Lung (tissue), 12 donors: ENCODE data around the gene JMJD1C. TPM values are rescaled to one million over a fixed set of nuclear protein-coding genes. Genes with fewer than 3 reads are reported as not detected.

ENCODE experiments used
- ATAC-seq: fragments of 200-7000 bp; cut with Tn5 transposase; one replicate; pipeline ENCODE4 v1.9.1; 2020; ENCODE audit warnings: moderate number of reproducible peaks; ENCODE audit not compliant: insufficient read depth, low FRiP score
- DNase-seq, 3 donors: peaks; one replicate each; pipeline ENCODE4 v3.0.0-alpha.2; 2013 to 2017
- H3K27ac ChIP-seq, 2 donors: one replicate each; pipeline ENCODE4 v1.5.1; 2013; ENCODE audit warnings: mild to moderate bottlenecking in 2 of 2, moderate library complexity in 2 of 2, control low read depth in 1 of 2, inconsistent platforms in 1 of 2, low read depth in 1 of 2, low read length in 1 of 2
- H3K27me3 ChIP-seq, 3 donors: one replicate each; pipeline ENCODE4 v1.5.1; 2013; ENCODE audit warnings: low read length in 2 of 3; ENCODE audit not compliant: control insufficient read depth in 3 of 3, insufficient read depth in 3 of 3
- H3K36me3 ChIP-seq, 4 donors: one replicate each; pipeline ENCODE4 v1.5.1; 2013; ENCODE audit warnings: low read length in 4 of 4, mild to moderate bottlenecking in 1 of 4, moderate library complexity in 1 of 4; ENCODE audit not compliant: control insufficient read depth in 4 of 4, insufficient read depth in 4 of 4
- H3K4me1 ChIP-seq, 5 donors: one replicate each; pipeline ENCODE4 v1.5.1; 2013; ENCODE audit warnings: low read length in 5 of 5, mild to moderate bottlenecking in 2 of 5, moderate library complexity in 1 of 5; ENCODE audit not compliant: control insufficient read depth in 5 of 5, insufficient read depth in 5 of 5
- H3K4me3 ChIP-seq: one replicate; pipeline ENCODE4 v1.5.1; 2013; ENCODE audit warnings: mild to moderate bottlenecking, control low read depth, moderate library complexity
- H3K9ac ChIP-seq, 2 donors: one replicate each; pipeline ENCODE4 v1.5.1; 2013; ENCODE audit warnings: low read length in 2 of 2, control low read depth in 1 of 2; ENCODE audit not compliant: insufficient read depth in 1 of 2
- H3K9me3 ChIP-seq, 4 donors: one replicate each; pipeline ENCODE4 v1.5.1; 2013; ENCODE audit warnings: low read length in 3 of 4, mild to moderate bottlenecking in 1 of 4, moderate library complexity in 1 of 4; ENCODE audit not compliant: control insufficient read depth in 4 of 4, insufficient read depth in 3 of 4
- WGBS, 2 donors: extraction: QIAGEN DNeasy Blood & Tissue Kit; methylation state at CpG; one replicate each; pipeline ENCODE4 v1.1.7; 2013; 5-methylcytosine and 5-hydroxymethylcytosine counted together
- polyA plus RNA-seq, 2 donors: library from polyadenylated mRNA; stranded (reverse); fragments of 200-250 nt; gene quantifications; one replicate each; pipeline ENCODE4 v1.2.1, GENCODE V29; 2013
- total RNA-seq, 2 donors: library from RNA; depleted of rRNA in 1 of 2; stranded (reverse); fragments of >200 nt in 1 of 2; gene quantifications; one replicate each; pipeline ENCODE4 v1.2.1, GENCODE V29; 2014 to 2021
- TF ChIP-seq, protein P1 (sequence below): IDR thresholded peaks from 2 replicates; pipeline ENCODE4 v1.5.1; 2012; ENCODE audit warnings: mild to moderate bottlenecking; ENCODE audit errors: control extremely low read depth, extremely low read depth
- donor health status: control.
- donor health status: control.
- donor health status: Bipolar disorder and iron deficiency.
- donor health status: healthy.
- donor health status: DM: yes; HTN: yes; CAD: no.

The JMJD1C gene
- total and polyA plus RNA-seq, 4 donors = 30.5 to 233 (median 71.2) TPM

DNA sequence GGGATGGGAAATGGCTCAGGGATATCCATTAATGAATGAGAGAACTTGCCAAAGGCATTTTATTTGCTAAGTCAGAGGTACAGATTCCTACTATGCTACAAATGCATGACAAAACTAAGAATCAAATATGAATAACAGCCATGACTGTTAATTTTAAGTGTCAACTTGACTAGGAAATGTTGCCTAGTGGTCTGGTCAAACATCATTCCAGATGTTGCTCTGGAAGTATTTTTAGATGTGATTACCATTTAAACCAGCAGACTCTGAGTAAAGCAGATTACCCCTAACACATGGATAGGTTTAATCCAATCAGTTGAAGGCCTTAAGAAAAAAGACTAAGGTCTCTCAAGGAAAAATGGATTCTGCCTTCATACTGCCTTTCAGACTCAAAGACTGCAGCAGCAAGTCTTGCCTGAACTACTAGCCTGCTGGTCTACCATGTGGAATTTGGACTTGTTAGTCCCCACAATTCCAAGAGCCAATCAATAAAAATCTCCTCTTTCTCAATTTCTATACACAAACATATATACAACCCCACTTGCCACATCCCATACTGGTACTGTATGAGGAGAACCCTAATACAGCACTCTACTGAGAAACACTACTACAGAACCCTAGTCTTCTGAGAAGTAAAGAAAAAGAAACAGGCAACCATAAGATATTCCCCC is 213.5 kb downstream of the JMJD1C start:
- H3K4me3 ChIP-seq = no peak overlapping the region
- peaks cover 4 to 26% (median 10%) of the 10 kb centered on the region in 5 donors for H3K4me1 ChIP-seq
- H3K27me3 ChIP-seq = no peaks in the 10 kb centered on the region
- H3K27ac ChIP-seq = no peak overlapping the region
- TF ChIP-seq, protein P1, sequence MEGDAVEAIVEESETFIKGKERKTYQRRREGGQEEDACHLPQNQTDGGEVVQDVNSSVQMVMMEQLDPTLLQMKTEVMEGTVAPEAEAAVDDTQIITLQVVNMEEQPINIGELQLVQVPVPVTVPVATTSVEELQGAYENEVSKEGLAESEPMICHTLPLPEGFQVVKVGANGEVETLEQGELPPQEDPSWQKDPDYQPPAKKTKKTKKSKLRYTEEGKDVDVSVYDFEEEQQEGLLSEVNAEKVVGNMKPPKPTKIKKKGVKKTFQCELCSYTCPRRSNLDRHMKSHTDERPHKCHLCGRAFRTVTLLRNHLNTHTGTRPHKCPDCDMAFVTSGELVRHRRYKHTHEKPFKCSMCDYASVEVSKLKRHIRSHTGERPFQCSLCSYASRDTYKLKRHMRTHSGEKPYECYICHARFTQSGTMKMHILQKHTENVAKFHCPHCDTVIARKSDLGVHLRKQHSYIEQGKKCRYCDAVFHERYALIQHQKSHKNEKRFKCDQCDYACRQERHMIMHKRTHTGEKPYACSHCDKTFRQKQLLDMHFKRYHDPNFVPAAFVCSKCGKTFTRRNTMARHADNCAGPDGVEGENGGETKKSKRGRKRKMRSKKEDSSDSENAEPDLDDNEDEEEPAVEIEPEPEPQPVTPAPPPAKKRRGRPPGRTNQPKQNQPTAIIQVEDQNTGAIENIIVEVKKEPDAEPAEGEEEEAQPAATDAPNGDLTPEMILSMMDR = no peak
- no peaks in the 10 kb centered on the region for H3K9me3 ChIP-seq
- H3K9ac ChIP-seq = no peak overlapping the region
- no peak for DNase-seq
- H3K36me3 ChIP-seq = peaks cover 0 to 8% (median 4%) of the 10 kb centered on the region in 4 donors
- ATAC-seq = no peak

DNA sequence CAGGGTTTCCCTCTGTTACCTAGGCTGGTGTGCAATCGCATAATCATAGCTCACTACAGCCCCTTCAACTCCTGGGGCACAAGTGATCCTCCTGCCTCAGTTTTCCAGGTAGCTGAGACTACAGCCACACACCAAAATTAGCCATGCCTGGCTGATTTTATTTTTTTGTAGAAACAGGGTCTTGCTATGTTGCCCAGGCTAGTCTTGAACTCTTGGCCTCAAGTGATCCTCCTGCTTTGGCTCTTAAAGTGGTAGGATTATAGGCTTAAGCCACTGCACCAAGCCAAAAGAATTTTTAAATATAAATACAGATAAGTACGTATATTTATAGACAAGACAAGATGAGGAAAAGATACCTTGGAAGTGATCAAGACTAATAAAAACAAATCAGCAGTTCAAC is 215.7 kb downstream of the JMJD1C start:
- H3K36me3 ChIP-seq = peaks cover 0 to 8% (median 4%) of the 10 kb centered on the region in 4 donors
- no peaks in the 10 kb centered on the region for H3K27me3 ChIP-seq
- no peaks in the 10 kb centered on the region for H3K9me3 ChIP-seq
- no peak for ATAC-seq
- no peak overlapping the region for H3K9ac ChIP-seq
- TF ChIP-seq, protein P1 = no peak
- H3K4me1 ChIP-seq = peaks cover 0 to 17% (median 4%) of the 10 kb centered on the region in 5 donors
- H3K4me3 ChIP-seq = no peak overlapping the region
- WGBS, 2 donors = 87 to 89% methylated on average over 2 of the region's 2 CpGs
- H3K27ac ChIP-seq = no peak overlapping the region
- no peak for DNase-seq

DNA sequence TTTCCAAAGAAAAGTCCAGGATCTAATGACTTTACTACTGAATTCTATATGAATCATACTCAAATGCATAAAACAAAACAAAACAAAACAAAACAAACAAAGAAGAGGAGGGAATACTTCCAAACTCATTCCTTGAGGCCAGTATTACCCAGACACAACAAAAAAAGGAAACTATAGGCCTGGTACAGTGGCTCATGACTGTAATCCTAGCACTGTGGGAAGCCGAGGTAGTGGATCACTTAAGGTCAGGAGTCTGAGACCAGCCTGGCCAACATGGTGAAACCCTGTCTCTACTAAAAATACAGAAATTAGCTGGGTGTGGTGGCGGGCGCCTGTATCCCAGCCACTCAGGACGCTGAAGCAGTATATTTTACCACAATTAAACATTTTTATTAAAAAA is 218.0 kb downstream of the JMJD1C start:
- ATAC-seq (no peak), DNase-seq (no peak)
- TF ChIP-seq, protein P1 = no peak
- no peaks in the 10 kb centered on the region for H3K27me3 ChIP-seq
- no peaks in the 10 kb centered on the region for H3K9me3 ChIP-seq
- H3K9ac ChIP-seq = no peak overlapping the region
- H3K4me1 ChIP-seq = peaks cover 0 to 13% (median 2%) of the 10 kb centered on the region in 5 donors
- no peak overlapping the region for H3K4me3 ChIP-seq
- peaks cover 0 to 8% (median 4%) of the 10 kb centered on the region in 4 donors for H3K36me3 ChIP-seq
- H3K27ac ChIP-seq = no peak overlapping the region
- WGBS, 2 donors = 93 to 97% methylated on average over 4 of the region's 4 CpGs

DNA sequence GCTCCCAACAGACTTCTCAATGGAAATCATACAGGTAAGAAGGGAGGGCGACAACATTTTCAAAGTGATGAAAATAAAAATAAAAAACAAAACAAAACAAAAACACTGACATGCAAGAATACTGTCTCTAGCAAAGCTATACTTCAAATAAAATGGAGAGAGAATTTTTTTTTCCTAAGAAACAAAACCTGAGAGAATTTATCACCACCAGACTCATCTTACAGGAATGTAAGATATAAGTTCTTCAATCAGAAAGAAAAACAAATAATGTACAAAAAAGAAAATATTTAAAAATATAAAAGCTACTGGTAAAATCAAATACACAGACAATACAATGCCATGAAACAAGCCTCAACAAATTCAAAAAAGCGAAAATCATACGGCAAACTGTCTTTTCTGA is 219.4 kb downstream of the JMJD1C start:
- ATAC-seq (no peak), DNase-seq (no peak)
- H3K9me3 ChIP-seq = no peaks in the 10 kb centered on the region
- H3K4me1 ChIP-seq = peaks cover 0 to 11% (median 2%) of the 10 kb centered on the region in 5 donors
- H3K27me3 ChIP-seq = no peaks in the 10 kb centered on the region
- TF ChIP-seq, protein P1 = no peak
- no peak overlapping the region for H3K9ac ChIP-seq
- peaks cover 0 to 8% (median 5%) of the 10 kb centered on the region in 4 donors for H3K36me3 ChIP-seq
- no peak overlapping the region for H3K4me3 ChIP-seq
- 96 to 100% methylated on average over 3 of the region's 3 CpGs for WGBS, 2 donors
- no peak overlapping the region for H3K27ac ChIP-seq
